Measurements from ENCODE around the gene FCHSD1. TPM values are rescaled to one million over a fixed set of nuclear protein-coding genes. Genes with fewer than 3 reads are reported as not detected.

The FCHSD1 gene
- total RNA-seq, 1 experiment from 2014 or later = 23.1 TPM

DNA sequence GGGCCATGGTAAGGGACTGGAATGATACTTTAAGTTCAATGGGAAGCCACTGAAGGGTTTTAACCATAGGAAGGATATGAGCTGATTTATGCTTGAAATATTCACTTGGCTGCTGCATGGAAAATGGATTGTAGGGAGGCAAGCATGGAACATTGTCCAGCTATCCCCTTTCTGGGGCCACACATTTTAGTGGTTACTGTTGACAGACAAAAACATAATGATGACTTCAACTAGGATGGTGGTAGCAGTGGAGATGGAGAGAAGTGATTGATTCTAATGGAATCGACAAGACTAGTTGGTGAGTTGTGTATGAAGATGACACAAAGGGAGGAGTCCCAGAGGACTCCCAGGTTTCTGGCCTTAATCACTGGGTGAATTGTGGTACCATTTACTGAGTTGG lies 6.2 kb upstream of the FCHSD1 start:
- Histone ChIP-seq H3K9ac (ENCODE audit: extremely low read depth, insufficient read length, low read length) (no peak overlapping the region), H4K20me1 (ENCODE audit: control insufficient read depth, insufficient read depth, insufficient read length) (no peaks in the 10 kb centered on the region), H2BK12ac (ENCODE audit: insufficient read length, low read depth, low read length) (no peak overlapping the region), H3K27ac (ENCODE audit: insufficient read length, low read depth, low read length) (no peak overlapping the region), H3K4me1 (ENCODE audit: insufficient read depth, low read length) (no peaks in the 10 kb centered on the region), H2BK15ac (ENCODE audit: low read depth, low read length) (no peak overlapping the region), H3T11ph (ENCODE audit: low read length) (no peak overlapping the region), H4K5ac (ENCODE audit: insufficient read length, low read depth, low read length) (no peak overlapping the region), H4K8ac (replicated peaks; ENCODE audit: insufficient read length, low read depth, low read length) (no peak overlapping the region), H3K18ac (ENCODE audit: insufficient read length, low read depth, low read length) (no peak overlapping the region), H2BK120ac (ENCODE audit: low read depth, low read length, poor library complexity, severe bottlenecking) (no peak overlapping the region), H2AK5ac (ENCODE audit: insufficient read length, low read length) (no peak overlapping the region), H3K23me2 (ENCODE audit: insufficient read length, low read depth, low read length, poor library complexity, severe bottlenecking) (no peaks in the 10 kb centered on the region), H3K79me2 (ENCODE audit: insufficient read depth, low read length) (no peaks in the 10 kb centered on the region), H3K9me3 (ENCODE audit: control insufficient read depth, low read depth, low read length) (no peaks in the 10 kb centered on the region), H2AFZ (ENCODE audit: low read length) (no peak overlapping the region), H3K27me3 (ENCODE audit: insufficient read depth, low read length) (no peaks in the 10 kb centered on the region), H4K91ac (ENCODE audit: insufficient read length, low read depth, low read length) (no peak overlapping the region), H3K4ac (ENCODE audit: low read depth, low read length) (no peak overlapping the region), H3K4me2 (ENCODE audit: insufficient read depth, insufficient read length, low read length) (no peak overlapping the region), H3K56ac (ENCODE audit: insufficient read length, low read depth, low read length) (no peak overlapping the region), H2BK20ac (ENCODE audit: low read depth, low read length, poor library complexity, severe bottlenecking) (no peak overlapping the region), H3K14ac (ENCODE audit: insufficient read depth, low read length) (no peak overlapping the region), H2BK5ac (ENCODE audit: insufficient read length, low read length) (no peak overlapping the region), H3K23ac (ENCODE audit: insufficient read length, low read depth, low read length) (no peak overlapping the region), H3K79me1 (ENCODE audit: insufficient read depth, low read depth, low read length, poor library complexity, severe bottlenecking) (no peaks in the 10 kb centered on the region)
- Mint-ChIP-seq H3K4me3 (no peak overlapping the region), H3K27me3 (ENCODE audit: low read depth) (no peaks in the 10 kb centered on the region), H3K4me1 (no peaks in the 10 kb centered on the region; a peak in 2 of 4 replicates), H3K36me3 (ENCODE audit: insufficient read depth in 1 of 3, low read depth in 3 of 3) (peaks cover 38 to 69% (median 46%) of the 10 kb centered on the region in 3 experiments), H3K27ac (no peak overlapping the region), H3K9me3 (no peaks in the 10 kb centered on the region; a peak in 1 of 5 replicates)
- TF ChIP-seq, protein P1, sequence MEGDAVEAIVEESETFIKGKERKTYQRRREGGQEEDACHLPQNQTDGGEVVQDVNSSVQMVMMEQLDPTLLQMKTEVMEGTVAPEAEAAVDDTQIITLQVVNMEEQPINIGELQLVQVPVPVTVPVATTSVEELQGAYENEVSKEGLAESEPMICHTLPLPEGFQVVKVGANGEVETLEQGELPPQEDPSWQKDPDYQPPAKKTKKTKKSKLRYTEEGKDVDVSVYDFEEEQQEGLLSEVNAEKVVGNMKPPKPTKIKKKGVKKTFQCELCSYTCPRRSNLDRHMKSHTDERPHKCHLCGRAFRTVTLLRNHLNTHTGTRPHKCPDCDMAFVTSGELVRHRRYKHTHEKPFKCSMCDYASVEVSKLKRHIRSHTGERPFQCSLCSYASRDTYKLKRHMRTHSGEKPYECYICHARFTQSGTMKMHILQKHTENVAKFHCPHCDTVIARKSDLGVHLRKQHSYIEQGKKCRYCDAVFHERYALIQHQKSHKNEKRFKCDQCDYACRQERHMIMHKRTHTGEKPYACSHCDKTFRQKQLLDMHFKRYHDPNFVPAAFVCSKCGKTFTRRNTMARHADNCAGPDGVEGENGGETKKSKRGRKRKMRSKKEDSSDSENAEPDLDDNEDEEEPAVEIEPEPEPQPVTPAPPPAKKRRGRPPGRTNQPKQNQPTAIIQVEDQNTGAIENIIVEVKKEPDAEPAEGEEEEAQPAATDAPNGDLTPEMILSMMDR (conservative IDR thresholded peaks at IDR 0.05) = no peak
- DNase-seq = no peak
- no CpG with 5 or more reads among the region's 1 CpG for WGBS (ENCODE audit: extremely low coverage, insufficient read length, low lambda C conversion rate)
